IMR-90 (cell line): ENCODE measurements around the gene SERPINA3. TPM values are rescaled to one million over a fixed set of nuclear protein-coding genes. Genes with fewer than 3 reads are reported as not detected.

Source experiments
- ATAC-seq: fragments of 200-7000 bp; cut with Tn5 transposase; 2 replicates; pipeline ENCODE4 v1.9.1; 2020; ENCODE audit warnings: low read depth, mild to moderate bottlenecking, moderate library complexity
- BruUV-seq: library from RNA; stranded (reverse); fragments of 400-500 nt; replicated peaks from 2 replicates; lab custom pipeline; 2021; lab: Mats Ljungman, UMichigan
- CTCF ChIA-PET: fragments of 300-600 bp; formaldehyde crosslinking; extraction: SDS; loops from one replicate; lab custom pipeline; 2021; ENCODE audit warnings: antibody characterized with exemption; lab: Yijun Ruan, JAX
- POLR2A ChIA-PET: fragments of 300-600 bp; sonication (Branson Sonifier 250); formaldehyde crosslinking; loops from one replicate; lab custom pipeline; 2022; ENCODE audit warnings: antibody characterized with exemption; ENCODE audit not compliant: unreplicated experiment; lab: Charles Lee
- DNase-seq: peaks from one replicate; pipeline ENCODE4 v3.0.0; 2013
- H2AFZ ChIP-seq: replicated peaks from 2 replicates; pipeline ENCODE3; 2013; ENCODE audit warnings: low read length, mild to moderate bottlenecking; ENCODE audit not compliant: poor library complexity
- H2AK5ac ChIP-seq: 2 replicates; pipeline ENCODE4 v1.6.1; 2013; ENCODE audit warnings: low read depth, low read length, inconsistent platforms
- H2AK9ac ChIP-seq: replicated peaks from 2 replicates; pipeline ENCODE3; 2013; ENCODE audit warnings: mild to moderate bottlenecking, low read depth, low read length, moderate library complexity; ENCODE audit not compliant: poor library complexity
- H2BK120ac ChIP-seq: 2 replicates; pipeline ENCODE4 v1.6.1; 2013; ENCODE audit warnings: low read depth, low read length, inconsistent platforms
- H2BK15ac ChIP-seq: 3 replicates; pipeline ENCODE4 v1.6.1; 2013; ENCODE audit warnings: low read depth, low read length, inconsistent platforms
- H2BK20ac ChIP-seq: 2 replicates; pipeline ENCODE4 v1.6.1; 2013; ENCODE audit warnings: low read depth, mild to moderate bottlenecking, inconsistent platforms, low read length, moderate library complexity
- H2BK5ac ChIP-seq: 2 replicates; pipeline ENCODE4 v1.6.1; 2013; ENCODE audit warnings: mild to moderate bottlenecking, low read depth, low read length, inconsistent platforms; ENCODE audit not compliant: poor library complexity, severe bottlenecking
- H3K14ac ChIP-seq: replicated peaks from 2 replicates; pipeline ENCODE4 v1.6.1; 2013; ENCODE audit warnings: low read depth, low read length, inconsistent platforms
- H3K18ac ChIP-seq: 2 replicates; pipeline ENCODE4 v1.6.1; 2013; ENCODE audit warnings: low read depth, low read length, control low read depth
- H3K23ac ChIP-seq: 2 replicates; pipeline ENCODE4 v1.6.1; 2013; ENCODE audit warnings: low read depth, low read length, inconsistent platforms
- H3K27ac ChIP-seq: 2 replicates; pipeline ENCODE4 v1.5.1; 2013; ENCODE audit warnings: mild to moderate bottlenecking, control low read depth, low read length; ENCODE audit not compliant: insufficient read depth
- H3K27me3 ChIP-seq: 2 replicates; pipeline ENCODE4 v1.6.1; 2013; ENCODE audit warnings: low read length; ENCODE audit not compliant: control insufficient read depth, insufficient read depth
- H3K36me3 ChIP-seq: 2 replicates; pipeline ENCODE4 v1.6.1; 2013; ENCODE audit warnings: low read length, mixed read lengths; ENCODE audit not compliant: control insufficient read depth, insufficient read depth
- H3K4ac ChIP-seq: 2 replicates; pipeline ENCODE4 v1.6.1; 2013; ENCODE audit warnings: low read depth, low read length, inconsistent platforms
- H3K4me1 ChIP-seq: 2 replicates; pipeline ENCODE4 v1.6.1; 2013; ENCODE audit warnings: low read length, mixed read lengths; ENCODE audit not compliant: control insufficient read depth, insufficient read depth
- H3K4me2 ChIP-seq: 2 replicates; pipeline ENCODE4 v1.6.1; 2013; ENCODE audit warnings: low read depth, mild to moderate bottlenecking, control low read depth, low read length, moderate library complexity
- H3K4me3 ChIP-seq: 2 replicates; pipeline ENCODE4 v1.5.1; 2013; ENCODE audit warnings: low read depth, mild to moderate bottlenecking, control low read depth, low read length, moderate library complexity; ENCODE audit not compliant: insufficient read depth
- H3K56ac ChIP-seq: 2 replicates; pipeline ENCODE4 v1.6.1; 2013; ENCODE audit warnings: low read length, inconsistent platforms; ENCODE audit not compliant: insufficient read depth; ENCODE audit errors: extremely low read depth
- H3K79me1 ChIP-seq, 2 experiments: 2 replicates each; pipeline ENCODE4 v1.6.1; 2013; ENCODE audit warnings: low read length in 2 of 2, inconsistent platforms in 1 of 2, low read depth in 1 of 2
- H3K9ac ChIP-seq: 2 replicates; pipeline ENCODE4 v1.6.1; 2013; ENCODE audit warnings: low read depth, low read length, control low read depth
- H3K9me1 ChIP-seq: 2 replicates; pipeline ENCODE4 v1.6.1; 2013; ENCODE audit warnings: low read length, inconsistent platforms; ENCODE audit not compliant: insufficient read depth
- H3K9me3 ChIP-seq: 2 replicates; pipeline ENCODE4 v1.6.1; 2013; ENCODE audit warnings: low read length; ENCODE audit not compliant: control insufficient read depth, insufficient read depth
- H4K20me1 ChIP-seq: 2 replicates; pipeline ENCODE4 v1.6.1; 2013; ENCODE audit warnings: low read length, inconsistent platforms; ENCODE audit not compliant: insufficient read depth
- H4K5ac ChIP-seq: 2 replicates; pipeline ENCODE4 v1.6.1; 2013; ENCODE audit warnings: mild to moderate bottlenecking, low read depth, low read length, control low read depth
- H4K8ac ChIP-seq, 2 experiments: 2 replicates each; pipeline ENCODE4 v1.6.1; 2013; ENCODE audit warnings: low read depth in 2 of 2, low read length in 2 of 2, control low read depth in 1 of 2, inconsistent platforms in 1 of 2
- H4K91ac ChIP-seq: 2 replicates; pipeline ENCODE4 v1.6.1; 2013; ENCODE audit warnings: low read depth, low read length, inconsistent platforms; ENCODE audit not compliant: insufficient read depth
- CEBPB ChIP-seq: IDR thresholded peaks from 2 replicates; pipeline ENCODE4 v1.6.1; 2012; ENCODE audit warnings: low read depth, low read length, improper control_type of control experiment
- FOS ChIP-seq: fragments of 150-350 bp; IDR thresholded peaks from 2 replicates; pipeline ENCODE4 v1.6.1; 2016; ENCODE audit warnings: low read depth, low read length
- MAZ ChIP-seq: IDR thresholded peaks from 2 replicates; pipeline ENCODE4 v1.6.1; 2012; ENCODE audit warnings: low read depth, mild to moderate bottlenecking, low read length, improper control_type of control experiment, moderate library complexity, borderline replicate concordance
- MXI1 ChIP-seq: IDR thresholded peaks from 2 replicates; pipeline ENCODE4 v1.6.1; 2012; ENCODE audit warnings: low read depth, mild to moderate bottlenecking, low read length, moderate library complexity, borderline replicate concordance
- POLR2A ChIP-seq: IDR thresholded peaks from 2 replicates; pipeline ENCODE4 v1.6.1; 2012; ENCODE audit warnings: mild to moderate bottlenecking, low read depth, low read length
- RAD21 ChIP-seq: IDR thresholded peaks from 2 replicates; pipeline ENCODE4 v1.6.1; 2012; ENCODE audit warnings: low read length, improper control_type of control experiment
- RCOR1 ChIP-seq: IDR thresholded peaks from 2 replicates; pipeline ENCODE4 v1.6.1; 2012; ENCODE audit warnings: mild to moderate bottlenecking, low read length, improper control_type of control experiment; ENCODE audit not compliant: insufficient replicate concordance
- SMC3 ChIP-seq: fragments of 150-350 bp; IDR thresholded peaks from 2 replicates; pipeline ENCODE4 v1.6.1; 2016; ENCODE audit warnings: low read depth, mild to moderate bottlenecking, antibody characterized with exemption, low read length, moderate library complexity
- WGBS, 2 experiments: methylation state at CpG; one replicate each; pipeline versions ENCODE4 v1.1.5 to v1.1.7; 2013; ENCODE audit warnings: missing lambda C conversion rate in 2 of 2; ENCODE audit not compliant: insufficient read length in 1 of 2; ENCODE audit errors: extremely low coverage in 2 of 2; 5-methylcytosine and 5-hydroxymethylcytosine counted together
- dilution Hi-C: fragments of 300-500 bp; cut with HindIII; formaldehyde crosslinking; loops from one replicate; pipeline ENCODE4 v1.14.3; 2018; ENCODE audit warnings: low sequenced_read_pairs; ENCODE audit not compliant: unreplicated experiment
- in situ Hi-C: fragments of 300-500 bp; cut with MboI; formaldehyde crosslinking; loops from 3 replicates; pipeline ENCODE4 v1.14.3; 2019; ENCODE audit warnings: low sequenced_read_pairs, inconsistent platforms, mixed read lengths
- intact Hi-C: fragments of 100-400 bp; cut with micrococcal nuclease; formaldehyde crosslinking; loops from 2 replicates; pipeline ENCODE4 v1.10.0; 2022
- polyA plus RNA-seq, 3 experiments: library from polyadenylated mRNA; depleted of rRNA; stranded (reverse); fragments of >200 nt; gene quantifications; 2 replicates each; pipeline ENCODE4 v1.2.3, GENCODE V29; 2012; ENCODE audit warnings: low replicate concordance in 1 of 3
- total RNA-seq: library from RNA; depleted of rRNA; stranded (reverse); fragments of >200 nt; gene quantifications from 2 replicates; pipeline ENCODE4 v1.2.3, GENCODE V29; 2012
- TF ChIP-seq, protein P1 (sequence below): conservative IDR thresholded peaks from 2 replicates; pipeline ENCODE4 v1.5.1; 2012; ENCODE audit warnings: mild to moderate bottlenecking, low read depth, low read length, improper control_type of control experiment

SERPINA3 gene
- total and polyA plus RNA-seq, 2 of the 4 experiments (the other 2 are of a cell fraction), result 0.36 to 0.48 TPM

DNA sequence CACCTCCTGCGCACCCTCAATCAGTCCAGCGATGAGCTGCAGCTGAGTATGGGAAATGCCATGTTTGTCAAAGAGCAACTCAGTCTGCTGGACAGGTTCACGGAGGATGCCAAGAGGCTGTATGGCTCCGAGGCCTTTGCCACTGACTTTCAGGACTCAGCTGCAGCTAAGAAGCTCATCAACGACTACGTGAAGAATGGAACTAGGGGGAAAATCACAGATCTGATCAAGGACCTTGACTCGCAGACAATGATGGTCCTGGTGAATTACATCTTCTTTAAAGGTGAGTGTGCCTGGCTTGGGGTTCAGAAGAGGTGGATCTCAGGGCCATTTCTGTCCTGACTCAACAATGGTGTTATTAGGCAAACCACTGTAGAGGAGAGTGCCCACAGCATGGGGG is 2.6 kb downstream of the SERPINA3 start:
- Histone ChIP-seq H3K14ac (no peak overlapping the region), H2BK20ac (no peak overlapping the region), H3K9me3 (peaks cover 25% of the 10 kb centered on the region), H2AK9ac (no peak overlapping the region), H3K9me1 (no peaks in the 10 kb centered on the region), H2AK5ac (no peak overlapping the region), H3K4me1 (peaks cover 10% of the 10 kb centered on the region), H3K27me3 (no peaks in the 10 kb centered on the region), H2BK15ac (no peak overlapping the region), H3K18ac (no peak overlapping the region), H2AFZ (no peak overlapping the region), H4K5ac (no peak overlapping the region), H3K79me1 (no peaks in the 10 kb centered on the region), H3K27ac (no peak overlapping the region), H3K36me3 (no peaks in the 10 kb centered on the region), H4K91ac (no peak overlapping the region), H3K4me3 (no peak overlapping the region), H2BK5ac (no peak overlapping the region), H3K4ac (no peak overlapping the region), H3K9ac (no peak overlapping the region), H2BK120ac (no peak overlapping the region), H3K4me2 (no peak overlapping the region), H4K20me1 (no peaks in the 10 kb centered on the region), H4K8ac (no peak overlapping the region), H3K23ac (no peak overlapping the region), H3K56ac (no peak overlapping the region)
- in situ Hi-C loops (no loop called here), dilution Hi-C loops (no loop called here), intact Hi-C loops (no loop called here)
- ChIA-PET POLR2A (no interaction called here), CTCF (no interaction called here)
- DNase-seq (no peak), ATAC-seq (no peak)
- WGBS, 2 experiments, result 93% methylated on average over 6 of the region's 7 CpGs; no CpG with 5 or more reads in 1 of the 2 experiments
- no TSS peak for BruUV-seq
- TF ChIP-seq RAD21, result no peak
- no peak for TF ChIP-seq FOS
- TF ChIP-seq MAZ, result no peak
- no peak for TF ChIP-seq SMC3
- TF ChIP-seq MXI1, result no peak
- no peak for TF ChIP-seq CEBPB
- TF ChIP-seq, protein P1, sequence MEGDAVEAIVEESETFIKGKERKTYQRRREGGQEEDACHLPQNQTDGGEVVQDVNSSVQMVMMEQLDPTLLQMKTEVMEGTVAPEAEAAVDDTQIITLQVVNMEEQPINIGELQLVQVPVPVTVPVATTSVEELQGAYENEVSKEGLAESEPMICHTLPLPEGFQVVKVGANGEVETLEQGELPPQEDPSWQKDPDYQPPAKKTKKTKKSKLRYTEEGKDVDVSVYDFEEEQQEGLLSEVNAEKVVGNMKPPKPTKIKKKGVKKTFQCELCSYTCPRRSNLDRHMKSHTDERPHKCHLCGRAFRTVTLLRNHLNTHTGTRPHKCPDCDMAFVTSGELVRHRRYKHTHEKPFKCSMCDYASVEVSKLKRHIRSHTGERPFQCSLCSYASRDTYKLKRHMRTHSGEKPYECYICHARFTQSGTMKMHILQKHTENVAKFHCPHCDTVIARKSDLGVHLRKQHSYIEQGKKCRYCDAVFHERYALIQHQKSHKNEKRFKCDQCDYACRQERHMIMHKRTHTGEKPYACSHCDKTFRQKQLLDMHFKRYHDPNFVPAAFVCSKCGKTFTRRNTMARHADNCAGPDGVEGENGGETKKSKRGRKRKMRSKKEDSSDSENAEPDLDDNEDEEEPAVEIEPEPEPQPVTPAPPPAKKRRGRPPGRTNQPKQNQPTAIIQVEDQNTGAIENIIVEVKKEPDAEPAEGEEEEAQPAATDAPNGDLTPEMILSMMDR, result no peak
- no peak for TF ChIP-seq POLR2A
- TF ChIP-seq RCOR1, result no peak
